IMR-90 (cell line): ENCODE measurements around the gene ABR. TPM values are rescaled to one million over a fixed set of nuclear protein-coding genes. Genes with fewer than 3 reads are reported as not detected.

Experiments
- ATAC-seq: fragments of 200-7000 bp; cut with Tn5 transposase; 2 replicates; pipeline ENCODE4 v1.9.1; 2020; ENCODE audit warnings: low read depth, mild to moderate bottlenecking, moderate library complexity
- BruUV-seq: library from RNA; stranded (reverse); fragments of 400-500 nt; replicated peaks from 2 replicates; lab custom pipeline; 2021; lab: Mats Ljungman, UMichigan
- CTCF ChIA-PET: fragments of 300-600 bp; formaldehyde crosslinking; extraction: SDS; loops from one replicate; lab custom pipeline; 2021; ENCODE audit warnings: antibody characterized with exemption; lab: Yijun Ruan, JAX
- POLR2A ChIA-PET: fragments of 300-600 bp; sonication (Branson Sonifier 250); formaldehyde crosslinking; loops from one replicate; lab custom pipeline; 2022; ENCODE audit warnings: antibody characterized with exemption; ENCODE audit not compliant: unreplicated experiment; lab: Charles Lee
- DNase-seq: peaks from one replicate; pipeline ENCODE4 v3.0.0; 2013
- H2AFZ ChIP-seq: replicated peaks from 2 replicates; pipeline ENCODE3; 2013; ENCODE audit warnings: low read length, mild to moderate bottlenecking; ENCODE audit not compliant: poor library complexity
- H2AK5ac ChIP-seq: 2 replicates; pipeline ENCODE4 v1.6.1; 2013; ENCODE audit warnings: low read depth, low read length, inconsistent platforms
- H2AK9ac ChIP-seq: replicated peaks from 2 replicates; pipeline ENCODE3; 2013; ENCODE audit warnings: mild to moderate bottlenecking, low read depth, low read length, moderate library complexity; ENCODE audit not compliant: poor library complexity
- H2BK120ac ChIP-seq: 2 replicates; pipeline ENCODE4 v1.6.1; 2013; ENCODE audit warnings: low read depth, low read length, inconsistent platforms
- H2BK15ac ChIP-seq: 3 replicates; pipeline ENCODE4 v1.6.1; 2013; ENCODE audit warnings: low read depth, low read length, inconsistent platforms
- H2BK20ac ChIP-seq: 2 replicates; pipeline ENCODE4 v1.6.1; 2013; ENCODE audit warnings: low read depth, mild to moderate bottlenecking, inconsistent platforms, low read length, moderate library complexity
- H2BK5ac ChIP-seq: 2 replicates; pipeline ENCODE4 v1.6.1; 2013; ENCODE audit warnings: mild to moderate bottlenecking, low read depth, low read length, inconsistent platforms; ENCODE audit not compliant: poor library complexity, severe bottlenecking
- H3K14ac ChIP-seq: replicated peaks from 2 replicates; pipeline ENCODE4 v1.6.1; 2013; ENCODE audit warnings: low read depth, low read length, inconsistent platforms
- H3K18ac ChIP-seq: 2 replicates; pipeline ENCODE4 v1.6.1; 2013; ENCODE audit warnings: low read depth, low read length, control low read depth
- H3K23ac ChIP-seq: 2 replicates; pipeline ENCODE4 v1.6.1; 2013; ENCODE audit warnings: low read depth, low read length, inconsistent platforms
- H3K27ac ChIP-seq: 2 replicates; pipeline ENCODE4 v1.5.1; 2013; ENCODE audit warnings: mild to moderate bottlenecking, control low read depth, low read length; ENCODE audit not compliant: insufficient read depth
- H3K27me3 ChIP-seq: 2 replicates; pipeline ENCODE4 v1.6.1; 2013; ENCODE audit warnings: low read length; ENCODE audit not compliant: control insufficient read depth, insufficient read depth
- H3K36me3 ChIP-seq: 2 replicates; pipeline ENCODE4 v1.6.1; 2013; ENCODE audit warnings: low read length, mixed read lengths; ENCODE audit not compliant: control insufficient read depth, insufficient read depth
- H3K4ac ChIP-seq: 2 replicates; pipeline ENCODE4 v1.6.1; 2013; ENCODE audit warnings: low read depth, low read length, inconsistent platforms
- H3K4me1 ChIP-seq: 2 replicates; pipeline ENCODE4 v1.6.1; 2013; ENCODE audit warnings: low read length, mixed read lengths; ENCODE audit not compliant: control insufficient read depth, insufficient read depth
- H3K4me2 ChIP-seq: 2 replicates; pipeline ENCODE4 v1.6.1; 2013; ENCODE audit warnings: low read depth, mild to moderate bottlenecking, control low read depth, low read length, moderate library complexity
- H3K4me3 ChIP-seq: 2 replicates; pipeline ENCODE4 v1.5.1; 2013; ENCODE audit warnings: low read depth, mild to moderate bottlenecking, control low read depth, low read length, moderate library complexity; ENCODE audit not compliant: insufficient read depth
- H3K56ac ChIP-seq: 2 replicates; pipeline ENCODE4 v1.6.1; 2013; ENCODE audit warnings: low read length, inconsistent platforms; ENCODE audit not compliant: insufficient read depth; ENCODE audit errors: extremely low read depth
- H3K79me1 ChIP-seq, 2 experiments: 2 replicates each; pipeline ENCODE4 v1.6.1; 2013; ENCODE audit warnings: low read length in 2 of 2, inconsistent platforms in 1 of 2, low read depth in 1 of 2
- H3K9ac ChIP-seq: 2 replicates; pipeline ENCODE4 v1.6.1; 2013; ENCODE audit warnings: low read depth, low read length, control low read depth
- H3K9me1 ChIP-seq: 2 replicates; pipeline ENCODE4 v1.6.1; 2013; ENCODE audit warnings: low read length, inconsistent platforms; ENCODE audit not compliant: insufficient read depth
- H3K9me3 ChIP-seq: 2 replicates; pipeline ENCODE4 v1.6.1; 2013; ENCODE audit warnings: low read length; ENCODE audit not compliant: control insufficient read depth, insufficient read depth
- H4K20me1 ChIP-seq: 2 replicates; pipeline ENCODE4 v1.6.1; 2013; ENCODE audit warnings: low read length, inconsistent platforms; ENCODE audit not compliant: insufficient read depth
- H4K5ac ChIP-seq: 2 replicates; pipeline ENCODE4 v1.6.1; 2013; ENCODE audit warnings: mild to moderate bottlenecking, low read depth, low read length, control low read depth
- H4K8ac ChIP-seq, 2 experiments: 2 replicates each; pipeline ENCODE4 v1.6.1; 2013; ENCODE audit warnings: low read depth in 2 of 2, low read length in 2 of 2, control low read depth in 1 of 2, inconsistent platforms in 1 of 2
- H4K91ac ChIP-seq: 2 replicates; pipeline ENCODE4 v1.6.1; 2013; ENCODE audit warnings: low read depth, low read length, inconsistent platforms; ENCODE audit not compliant: insufficient read depth
- BHLHE40 ChIP-seq: fragments of 150-350 bp; IDR thresholded peaks from 2 replicates; pipeline ENCODE4 v1.6.1; 2016; ENCODE audit warnings: mild to moderate bottlenecking, low read depth, low read length
- ELK1 ChIP-seq: fragments of 150-350 bp; IDR thresholded peaks from 2 replicates; pipeline ENCODE4 v1.6.1; 2016; ENCODE audit warnings: low read depth, mild to moderate bottlenecking, low read length, moderate library complexity, borderline replicate concordance
- FOS ChIP-seq: fragments of 150-350 bp; IDR thresholded peaks from 2 replicates; pipeline ENCODE4 v1.6.1; 2016; ENCODE audit warnings: low read depth, low read length
- MAZ ChIP-seq: IDR thresholded peaks from 2 replicates; pipeline ENCODE4 v1.6.1; 2012; ENCODE audit warnings: low read depth, mild to moderate bottlenecking, low read length, improper control_type of control experiment, moderate library complexity, borderline replicate concordance
- POLR2A ChIP-seq: IDR thresholded peaks from 2 replicates; pipeline ENCODE4 v1.6.1; 2012; ENCODE audit warnings: mild to moderate bottlenecking, low read depth, low read length
- RAD21 ChIP-seq: IDR thresholded peaks from 2 replicates; pipeline ENCODE4 v1.6.1; 2012; ENCODE audit warnings: low read length, improper control_type of control experiment
- RFX5 ChIP-seq: IDR thresholded peaks from 2 replicates; pipeline ENCODE4 v1.8.0; 2012; ENCODE audit warnings: low read depth, mild to moderate bottlenecking, low read length, moderate library complexity
- USF2 ChIP-seq: fragments of 150-350 bp; IDR thresholded peaks from 2 replicates; pipeline ENCODE4 v1.6.1; 2017; ENCODE audit warnings: mild to moderate bottlenecking, antibody characterized with exemption, low read length, low read depth
- WGBS, 2 experiments: methylation state at CpG; one replicate each; pipeline versions ENCODE4 v1.1.5 to v1.1.7; 2013; ENCODE audit warnings: missing lambda C conversion rate in 2 of 2; ENCODE audit not compliant: insufficient read length in 1 of 2; ENCODE audit errors: extremely low coverage in 2 of 2; 5-methylcytosine and 5-hydroxymethylcytosine counted together
- dilution Hi-C: fragments of 300-500 bp; cut with HindIII; formaldehyde crosslinking; loops from one replicate; pipeline ENCODE4 v1.14.3; 2018; ENCODE audit warnings: low sequenced_read_pairs; ENCODE audit not compliant: unreplicated experiment
- in situ Hi-C: fragments of 300-500 bp; cut with MboI; formaldehyde crosslinking; loops from 3 replicates; pipeline ENCODE4 v1.14.3; 2019; ENCODE audit warnings: low sequenced_read_pairs, inconsistent platforms, mixed read lengths
- intact Hi-C: fragments of 100-400 bp; cut with micrococcal nuclease; formaldehyde crosslinking; loops from 2 replicates; pipeline ENCODE4 v1.10.0; 2022
- polyA plus RNA-seq, 3 experiments: library from polyadenylated mRNA; depleted of rRNA; stranded (reverse); fragments of >200 nt; gene quantifications; 2 replicates each; pipeline ENCODE4 v1.2.3, GENCODE V29; 2012; ENCODE audit warnings: low replicate concordance in 1 of 3
- total RNA-seq: library from RNA; depleted of rRNA; stranded (reverse); fragments of >200 nt; gene quantifications from 2 replicates; pipeline ENCODE4 v1.2.3, GENCODE V29; 2012

Gene ABR
- total and polyA plus RNA-seq, 2 of the 4 experiments (the other 2 are of a cell fraction), result 28.3 to 79.7 TPM

GRCh38 chr17:1201132-1201702 lies 21.4 kb upstream of the ABR start:
- Histone ChIP-seq H3K9me1 (no peaks in the 10 kb centered on the region), H4K91ac (no peak overlapping the region), H3K4me3 (no peak overlapping the region), H3K23ac (no peak overlapping the region), H3K4me2 (no peak overlapping the region), H2AFZ (no peak overlapping the region), H3K36me3 (no peaks in the 10 kb centered on the region), H3K4me1 (peaks cover 7% of the 10 kb centered on the region; the same call in 1 of the 2 replicates), H3K9me3 (no peaks in the 10 kb centered on the region), H2AK5ac (no peak overlapping the region), H2BK15ac (no peak overlapping the region), H2AK9ac (no peak overlapping the region), H2BK20ac (no peak overlapping the region), H3K27ac (no peak overlapping the region), H3K56ac (no peak overlapping the region), H3K9ac (no peak overlapping the region), H2BK5ac (no peak overlapping the region), H3K18ac (no peak overlapping the region), H4K20me1 (no peaks in the 10 kb centered on the region), H3K14ac (no peak overlapping the region), H2BK120ac (no peak overlapping the region), H4K5ac (no peak overlapping the region), H3K27me3 (peaks cover 4% of the 10 kb centered on the region), H4K8ac (no peak overlapping the region), H3K79me1 (no peaks in the 10 kb centered on the region), H3K4ac (no peak overlapping the region)
- intact Hi-C loops, result loop anchor here (5.0 kb wide), 1 partner anchor 131 kb away; no protein-coding TSS in a partner anchor
- no peak for TF ChIP-seq BHLHE40
- TF ChIP-seq ELK1, result no peak
- TF ChIP-seq RAD21, result no peak
- no peak for TF ChIP-seq USF2
- no peak for TF ChIP-seq POLR2A
- no peak for TF ChIP-seq FOS
- TF ChIP-seq RFX5, result no peak
- no peak for TF ChIP-seq MAZ
- ChIA-PET CTCF (interaction anchor here (0.6 kb wide), 1 partner anchor 148 kb away, joined by 3 read pairs; no protein-coding TSS in a partner anchor), POLR2A (no interaction called here)
- no TSS peak for BruUV-seq
- in situ Hi-C loops, result no loop called here
- 79% methylated on average over 15 of the region's 25 CpGs; no CpG with 5 or more reads in 1 of the 2 experiments for WGBS, 2 experiments
- no peak for ATAC-seq
- dilution Hi-C loops, result no loop called here
- DNase-seq, result no peak
